GM21390 (cell line): ENCODE results near the gene USP6.
"Not testable (repeated sequence)": the region's sequence is repeated elsewhere in the genome, so short reads cannot be mapped to it uniquely, and the experiment has no call there.

Source experiments
- ATAC-seq: cut with Tn5 transposase; IDR thresholded peaks from one replicate; pipeline ENCODE4 v1.9.1; 2021; ENCODE audit not compliant: unreplicated experiment

The USP6 gene

GRCh38 chr17:5115673-5116651 lies at the start of gene USP6:
USP6 (plus strand) TSS chr17:5116032; CDS start chr17:5130368, 14,336 bp downstream.
- ATAC-seq = no peak

- no peak for ATAC-seq
Measured at GRCh38 chr17:5068236-5068635, 47.6 kb upstream of the USP6 start.

- no peak for ATAC-seq
Measured at GRCh38 chr17:5069724-5070123, 46.1 kb upstream of the USP6 start.

GRCh38 chr17:5075472-5075871 lies 40.4 kb upstream of the USP6 start:
- not testable (repeated sequence) for ATAC-seq

- not testable (repeated sequence) for ATAC-seq
Measured at GRCh38 chr17:5077275-5077674, 38.6 kb upstream of the USP6 start.

- no peak for ATAC-seq
Measured at GRCh38 chr17:5077781-5078105, 38.1 kb upstream of the USP6 start.

- peak; percentile 84 for ATAC-seq
Measured at GRCh38 chr17:5078106-5079028, 37.5 kb upstream of the USP6 start, which contains the start of gene ZFP3. ZFP3 (plus strand) TSS chr17:5078467; CDS start chr17:5091505, 13,038 bp downstream.

GRCh38 chr17:5080591-5080990 lies 35.2 kb upstream of the USP6 start:
- ATAC-seq = no peak

- no peak for ATAC-seq
Measured at GRCh38 chr17:5092218-5093010, 23.4 kb upstream of the USP6 start.

GRCh38 chr17:5096731-5097100 lies 19.1 kb upstream of the USP6 start:
- ATAC-seq = no peak

- no peak for ATAC-seq
Measured at GRCh38 chr17:5097101-5097834, 18.6 kb upstream of the USP6 start.

- ATAC-seq = no peak
Measured at GRCh38 chr17:5099271-5099670, 16.6 kb upstream of the USP6 start.

- no peak for ATAC-seq
Measured at GRCh38 chr17:5100832-5101231, 15.0 kb upstream of the USP6 start.

GRCh38 chr17:5110816-5111215 lies 5.0 kb upstream of the USP6 start:
- ATAC-seq = no peak

GRCh38 chr17:5111402-5112204 lies 4.2 kb upstream of the USP6 start, which contains the start of gene ZNF232:
ZNF232 (minus strand) TSS chr17:5111878; CDS start chr17:5111822, 56 bp downstream.
- ATAC-seq = peak; percentile 80

GRCh38 chr17:5118219-5118618 lies 2.4 kb downstream of the USP6 start:
- ATAC-seq = no peak

GRCh38 chr17:5120036-5120435 lies 4.2 kb downstream of the USP6 start:
- ATAC-seq = no peak

- ATAC-seq = not testable (repeated sequence)
Measured at GRCh38 chr17:5120436-5121185, 4.8 kb downstream of the USP6 start.
